Measurements from ENCODE around the gene GHR.

GRCh38 chr5:42587096-42587723 is 164.0 kb downstream of the GHR start:
- TF ChIP-seq RAD21 (conservative IDR thresholded peaks at IDR 0.05) (no peak), CTCF (IDR thresholded peaks at IDR 0.05; ENCODE audit: poor library complexity, severe bottlenecking) (no peak), EZH2 (IDR thresholded peaks at IDR 0.05; ENCODE audit: borderline replicate concordance, insufficient read depth, low read length, poor library complexity, severe bottlenecking) (no peak), MXI1 (conservative IDR thresholded peaks at IDR 0.05; ENCODE audit: poor library complexity, severe bottlenecking) (no peak)

All from neural cell (in vitro differentiated cells).